IMR-90 (cell line): ENCODE results near the gene IP6K2.

ENCODE experiments used
- CEBPB ChIP-seq: IDR thresholded peaks from 2 replicates; pipeline ENCODE4 v1.6.1; 2012; ENCODE audit warnings: low read depth, low read length, improper control_type of control experiment
- CHD1 ChIP-seq: IDR thresholded peaks from 2 replicates; pipeline ENCODE4 v1.6.1; 2012; ENCODE audit warnings: low read depth, low read length, improper control_type of control experiment
- FOS ChIP-seq: fragments of 150-350 bp; IDR thresholded peaks from 2 replicates; pipeline ENCODE4 v1.6.1; 2016; ENCODE audit warnings: low read depth, low read length
- MAFK ChIP-seq: IDR thresholded peaks from 2 replicates; pipeline ENCODE4 v1.6.1; 2012; ENCODE audit warnings: low read depth, low read length, improper control_type of control experiment
- MAZ ChIP-seq: IDR thresholded peaks from 2 replicates; pipeline ENCODE4 v1.6.1; 2012; ENCODE audit warnings: low read depth, mild to moderate bottlenecking, low read length, improper control_type of control experiment, moderate library complexity, borderline replicate concordance
- NFE2L2 ChIP-seq: fragments of 150-350 bp; IDR thresholded peaks from 2 replicates; pipeline ENCODE4 v1.6.1; 2016; ENCODE audit warnings: low read depth, mild to moderate bottlenecking, low read length
- POLR2A ChIP-seq: IDR thresholded peaks from 2 replicates; pipeline ENCODE4 v1.6.1; 2012; ENCODE audit warnings: mild to moderate bottlenecking, low read depth, low read length
- RAD21 ChIP-seq: IDR thresholded peaks from 2 replicates; pipeline ENCODE4 v1.6.1; 2012; ENCODE audit warnings: low read length, improper control_type of control experiment
- RCOR1 ChIP-seq: IDR thresholded peaks from 2 replicates; pipeline ENCODE4 v1.6.1; 2012; ENCODE audit warnings: mild to moderate bottlenecking, low read length, improper control_type of control experiment; ENCODE audit not compliant: insufficient replicate concordance
- RFX5 ChIP-seq: IDR thresholded peaks from 2 replicates; pipeline ENCODE4 v1.8.0; 2012; ENCODE audit warnings: low read depth, mild to moderate bottlenecking, low read length, moderate library complexity
- SMC3 ChIP-seq: fragments of 150-350 bp; IDR thresholded peaks from 2 replicates; pipeline ENCODE4 v1.6.1; 2016; ENCODE audit warnings: low read depth, mild to moderate bottlenecking, antibody characterized with exemption, low read length, moderate library complexity
- USF2 ChIP-seq: fragments of 150-350 bp; IDR thresholded peaks from 2 replicates; pipeline ENCODE4 v1.6.1; 2017; ENCODE audit warnings: mild to moderate bottlenecking, antibody characterized with exemption, low read length, low read depth
- TF ChIP-seq, protein P1 (sequence below): conservative IDR thresholded peaks from 2 replicates; pipeline ENCODE4 v1.5.1; 2012; ENCODE audit warnings: mild to moderate bottlenecking, low read depth, low read length, improper control_type of control experiment
- TF ChIP-seq, protein P2 (sequence below): fragments of 150-350 bp; IDR thresholded peaks from 2 replicates; pipeline ENCODE4 v1.6.1; 2016; ENCODE audit warnings: low read depth, mild to moderate bottlenecking, low read length, moderate library complexity, borderline replicate concordance

DNA sequence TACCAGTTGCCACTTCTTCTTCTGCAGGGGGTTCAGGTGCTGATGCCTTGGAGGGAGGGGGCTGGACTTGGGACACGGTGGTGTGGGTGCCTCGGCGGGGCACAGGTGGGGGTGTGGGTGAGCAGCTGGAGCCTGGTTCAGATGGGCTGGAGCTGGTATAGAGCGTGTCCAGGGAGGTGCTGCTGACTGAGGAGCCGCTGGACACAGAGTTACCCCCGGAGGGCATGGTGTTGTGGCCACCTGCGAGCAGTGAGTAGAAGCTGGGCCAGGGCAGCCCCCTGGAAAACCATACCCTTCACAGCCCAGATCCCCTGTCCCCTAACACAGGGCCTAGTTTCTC, 35.5 kb downstream of the IP6K2 start:
- TF ChIP-seq, protein P1, sequence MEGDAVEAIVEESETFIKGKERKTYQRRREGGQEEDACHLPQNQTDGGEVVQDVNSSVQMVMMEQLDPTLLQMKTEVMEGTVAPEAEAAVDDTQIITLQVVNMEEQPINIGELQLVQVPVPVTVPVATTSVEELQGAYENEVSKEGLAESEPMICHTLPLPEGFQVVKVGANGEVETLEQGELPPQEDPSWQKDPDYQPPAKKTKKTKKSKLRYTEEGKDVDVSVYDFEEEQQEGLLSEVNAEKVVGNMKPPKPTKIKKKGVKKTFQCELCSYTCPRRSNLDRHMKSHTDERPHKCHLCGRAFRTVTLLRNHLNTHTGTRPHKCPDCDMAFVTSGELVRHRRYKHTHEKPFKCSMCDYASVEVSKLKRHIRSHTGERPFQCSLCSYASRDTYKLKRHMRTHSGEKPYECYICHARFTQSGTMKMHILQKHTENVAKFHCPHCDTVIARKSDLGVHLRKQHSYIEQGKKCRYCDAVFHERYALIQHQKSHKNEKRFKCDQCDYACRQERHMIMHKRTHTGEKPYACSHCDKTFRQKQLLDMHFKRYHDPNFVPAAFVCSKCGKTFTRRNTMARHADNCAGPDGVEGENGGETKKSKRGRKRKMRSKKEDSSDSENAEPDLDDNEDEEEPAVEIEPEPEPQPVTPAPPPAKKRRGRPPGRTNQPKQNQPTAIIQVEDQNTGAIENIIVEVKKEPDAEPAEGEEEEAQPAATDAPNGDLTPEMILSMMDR: no peak
- TF ChIP-seq RAD21: no peak
- TF ChIP-seq, protein P2, sequence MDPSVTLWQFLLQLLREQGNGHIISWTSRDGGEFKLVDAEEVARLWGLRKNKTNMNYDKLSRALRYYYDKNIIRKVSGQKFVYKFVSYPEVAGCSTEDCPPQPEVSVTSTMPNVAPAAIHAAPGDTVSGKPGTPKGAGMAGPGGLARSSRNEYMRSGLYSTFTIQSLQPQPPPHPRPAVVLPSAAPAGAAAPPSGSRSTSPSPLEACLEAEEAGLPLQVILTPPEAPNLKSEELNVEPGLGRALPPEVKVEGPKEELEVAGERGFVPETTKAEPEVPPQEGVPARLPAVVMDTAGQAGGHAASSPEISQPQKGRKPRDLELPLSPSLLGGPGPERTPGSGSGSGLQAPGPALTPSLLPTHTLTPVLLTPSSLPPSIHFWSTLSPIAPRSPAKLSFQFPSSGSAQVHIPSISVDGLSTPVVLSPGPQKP: no peak
- no peak for TF ChIP-seq POLR2A
- TF ChIP-seq FOS: no peak
- no peak for TF ChIP-seq RFX5
- no peak for TF ChIP-seq RCOR1
- TF ChIP-seq MAFK: no peak
- TF ChIP-seq CHD1: no peak
- no peak for TF ChIP-seq MAZ
- TF ChIP-seq SMC3: no peak
- no peak for TF ChIP-seq CEBPB
- TF ChIP-seq NFE2L2: no peak
- no peak for TF ChIP-seq USF2
